Loucy (cell line): Measurements from ENCODE around the gene MAGEF1.

Experiments used
- CTCF ChIP-seq: fragments of 200-600 bp; sonication (generic); conservative IDR thresholded peaks from 2 replicates; pipeline ENCODE4 v1.5.1; 2014; ENCODE audit warnings: mild to moderate bottlenecking, antibody characterized with exemption, low read length
- EZH2phosphoT487 ChIP-seq: fragments of 200-600 bp; IDR thresholded peaks from 2 replicates; pipeline ENCODE4 v1.6.1; 2018; ENCODE audit warnings: antibody characterized with exemption, mild to moderate bottlenecking, moderate library complexity, borderline replicate concordance

- TF ChIP-seq CTCF, result no peak
- TF ChIP-seq EZH2phosphoT487, result no peak
These were observed 12.8 kb upstream of the MAGEF1 start for GRCh38 chr3:184724699-184725098.
